ENCODE measurements around the gene SEMG2.

DNA sequence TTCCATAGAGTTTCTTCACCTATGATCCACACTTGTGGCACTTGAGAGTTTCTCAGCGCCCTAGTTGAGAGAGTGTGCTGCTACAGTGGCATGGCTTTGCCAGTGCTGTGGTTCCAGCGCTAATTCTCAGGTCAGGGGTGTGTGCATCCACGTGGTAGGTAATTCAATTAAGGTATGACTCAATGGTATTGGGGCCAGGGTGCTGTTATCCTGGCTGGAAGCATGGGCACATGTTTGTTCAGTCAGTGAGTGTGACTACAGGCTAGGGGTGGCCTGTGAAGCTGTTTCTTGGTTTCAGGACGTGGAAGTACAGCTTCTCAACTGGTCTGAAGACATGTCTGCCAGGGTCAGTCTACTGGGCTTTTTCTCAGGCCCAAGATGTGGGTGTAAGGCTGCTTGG lies 3.0 kb upstream of the SEMG2 start:
- TF ChIP-seq EZH2 (IDR thresholded peaks at IDR 0.05; ENCODE audit: insufficient read depth, poor library complexity, severe bottlenecking) (no peak), EZH2phosphoT487 (IDR thresholded peaks at IDR 0.05; ENCODE audit: insufficient read depth, low read depth) (no peak)
